ENCODE data around the gene ARFGAP1.
"Not testable (repeated sequence)": the region's sequence is repeated elsewhere in the genome, so short reads cannot be mapped to it uniquely, and the experiment has no call there.

The ARFGAP1 gene

GRCh38 chr20:63297796-63298572 is 25.4 kb downstream of the ARFGAP1 start:
- Histone ChIP-seq H3K36me3 (ENCODE audit: control insufficient read depth, insufficient read depth, low read length) (no peaks in the 10 kb centered on the region), H3K27ac (ENCODE audit: low read length) (no peak overlapping the region), H3K4me1 (ENCODE audit: control insufficient read depth, insufficient read depth, low read length) (peaks cover 6% of the 10 kb centered on the region; the same call in 1 of the 2 replicates), H3K4me3 (ENCODE audit: low read length) (no peak overlapping the region), H3K9me3 (ENCODE audit: control insufficient read depth, insufficient read depth, low read length) (no peaks in the 10 kb centered on the region), H3K27me3 (ENCODE audit: control insufficient read depth, insufficient read depth, low read length) (no peaks in the 10 kb centered on the region)
- no peak for DNase-seq (ENCODE audit: low read depth, low spot score)
- no CpG with 5 or more reads among the region's 16 CpGs for WGBS (ENCODE audit: insufficient coverage, insufficient read length)

- DNase-seq (ENCODE audit: low read depth, low spot score): no peak
- H3K9me3 ChIP-seq (ENCODE audit: control insufficient read depth, insufficient read depth, low read length): no peaks in the 10 kb centered on the region
- H3K36me3 ChIP-seq (ENCODE audit: control insufficient read depth, insufficient read depth, low read length): no peaks in the 10 kb centered on the region
- H3K4me3 ChIP-seq (ENCODE audit: low read length): no peak overlapping the region
- no CpG with 5 or more reads among the region's 17 CpGs for WGBS (ENCODE audit: insufficient coverage, insufficient read length)
- H3K27me3 ChIP-seq (ENCODE audit: control insufficient read depth, insufficient read depth, low read length): no peaks in the 10 kb centered on the region
- H3K27ac ChIP-seq (ENCODE audit: low read length): no peak overlapping the region
- peaks cover 6% of the 10 kb centered on the region; the same call in 1 of the 2 replicates for H3K4me1 ChIP-seq (ENCODE audit: control insufficient read depth, insufficient read depth, low read length)
These were observed 26.2 kb downstream of the ARFGAP1 start for GRCh38 chr20:63298731-63299312.

- no peaks in the 10 kb centered on the region for H3K27me3 ChIP-seq (ENCODE audit: control insufficient read depth, insufficient read depth, low read length)
- no peak for DNase-seq (ENCODE audit: low read depth, low spot score)
- H3K4me1 ChIP-seq (ENCODE audit: control insufficient read depth, insufficient read depth, low read length): peaks cover 2% of the 10 kb centered on the region; the same call in 1 of the 2 replicates
- H3K36me3 ChIP-seq (ENCODE audit: control insufficient read depth, insufficient read depth, low read length): no peaks in the 10 kb centered on the region
- H3K9me3 ChIP-seq (ENCODE audit: control insufficient read depth, insufficient read depth, low read length): no peaks in the 10 kb centered on the region
- no CpG with 5 or more reads among the region's 1 CpG for WGBS (ENCODE audit: insufficient coverage, insufficient read length)
- H3K4me3 ChIP-seq (ENCODE audit: low read length): no peak overlapping the region
- H3K27ac ChIP-seq (ENCODE audit: low read length): no peak overlapping the region
These were observed 29.1 kb downstream of the ARFGAP1 start for GRCh38 chr20:63301671-63302070.

GRCh38 chr20:63303095-63303666 is 30.6 kb downstream of the ARFGAP1 start:
- H3K4me3 ChIP-seq (ENCODE audit: low read length): no peak overlapping the region
- WGBS (ENCODE audit: insufficient coverage, insufficient read length): no CpG with 5 or more reads among the region's 5 CpGs

GRCh38 chr20:63305393-63305792 is 32.8 kb downstream of the ARFGAP1 start:
- no peaks in the 10 kb centered on the region for H3K4me1 ChIP-seq (ENCODE audit: control insufficient read depth, insufficient read depth, low read length)
- no peaks in the 10 kb centered on the region for H3K36me3 ChIP-seq (ENCODE audit: control insufficient read depth, insufficient read depth, low read length)
- H3K27ac ChIP-seq (ENCODE audit: low read length): no peak overlapping the region
- DNase-seq (ENCODE audit: low read depth, low spot score): no peak
- no peaks in the 10 kb centered on the region for H3K27me3 ChIP-seq (ENCODE audit: control insufficient read depth, insufficient read depth, low read length)
- no CpG with 5 or more reads among the region's 8 CpGs for WGBS (ENCODE audit: insufficient coverage, insufficient read length)
- H3K4me3 ChIP-seq (ENCODE audit: low read length): no peak overlapping the region
- no peaks in the 10 kb centered on the region for H3K9me3 ChIP-seq (ENCODE audit: control insufficient read depth, insufficient read depth, low read length)

More at GRCh38 chr20:63303095-63303666, 30.6 kb downstream of the ARFGAP1 start:
- Histone ChIP-seq H3K36me3 (ENCODE audit: control insufficient read depth, insufficient read depth, low read length) (no peaks in the 10 kb centered on the region), H3K9me3 (ENCODE audit: control insufficient read depth, insufficient read depth, low read length) (no peaks in the 10 kb centered on the region), H3K27me3 (ENCODE audit: control insufficient read depth, insufficient read depth, low read length) (no peaks in the 10 kb centered on the region), H3K27ac (ENCODE audit: low read length) (no peak overlapping the region), H3K4me1 (ENCODE audit: control insufficient read depth, insufficient read depth, low read length) (no peaks in the 10 kb centered on the region)
- DNase-seq (ENCODE audit: low read depth, low spot score): no peak

- not testable (repeated sequence) for H3K9me3 ChIP-seq (ENCODE audit: control insufficient read depth, insufficient read depth, low read length); H3K36me3 ChIP-seq (ENCODE audit: control insufficient read depth, insufficient read depth, low read length); DNase-seq (ENCODE audit: low read depth, low spot score); H3K4me3 ChIP-seq (ENCODE audit: low read length); H3K27me3 ChIP-seq (ENCODE audit: control insufficient read depth, insufficient read depth, low read length); H3K27ac ChIP-seq (ENCODE audit: low read length); H3K4me1 ChIP-seq (ENCODE audit: control insufficient read depth, insufficient read depth, low read length)
- no CpG with 5 or more reads among the region's 30 CpGs for WGBS (ENCODE audit: insufficient coverage, insufficient read length)
These were observed 33.5 kb downstream of the ARFGAP1 start for GRCh38 chr20:63305933-63306672.

- H3K36me3 ChIP-seq (ENCODE audit: control insufficient read depth, insufficient read depth, low read length): no peaks in the 10 kb centered on the region
- H3K4me1 ChIP-seq (ENCODE audit: control insufficient read depth, insufficient read depth, low read length): no peaks in the 10 kb centered on the region
- H3K27me3 ChIP-seq (ENCODE audit: control insufficient read depth, insufficient read depth, low read length): no peaks in the 10 kb centered on the region
- no peaks in the 10 kb centered on the region for H3K9me3 ChIP-seq (ENCODE audit: control insufficient read depth, insufficient read depth, low read length)
- H3K4me3 ChIP-seq (ENCODE audit: low read length): no peak overlapping the region
- WGBS (ENCODE audit: insufficient coverage, insufficient read length): no CpG with 5 or more reads among the region's 35 CpGs
- no peak for DNase-seq (ENCODE audit: low read depth, low spot score)
- no peak overlapping the region for H3K27ac ChIP-seq (ENCODE audit: low read length)
These were observed 34.3 kb downstream of the ARFGAP1 start for GRCh38 chr20:63306673-63307537.

GRCh38 chr20:63307538-63308217 is 35.1 kb downstream of the ARFGAP1 start:
- no peak overlapping the region for H3K27ac ChIP-seq (ENCODE audit: low read length)
- WGBS (ENCODE audit: insufficient coverage, insufficient read length): no CpG with 5 or more reads among the region's 23 CpGs
- DNase-seq (ENCODE audit: low read depth, low spot score): no peak
- no peaks in the 10 kb centered on the region for H3K4me1 ChIP-seq (ENCODE audit: control insufficient read depth, insufficient read depth, low read length)
- H3K27me3 ChIP-seq (ENCODE audit: control insufficient read depth, insufficient read depth, low read length): no peaks in the 10 kb centered on the region
- no peaks in the 10 kb centered on the region for H3K9me3 ChIP-seq (ENCODE audit: control insufficient read depth, insufficient read depth, low read length)
- no peak overlapping the region for H3K4me3 ChIP-seq (ENCODE audit: low read length)
- no peaks in the 10 kb centered on the region for H3K36me3 ChIP-seq (ENCODE audit: control insufficient read depth, insufficient read depth, low read length)

- Histone ChIP-seq H3K9me3 (ENCODE audit: control insufficient read depth, insufficient read depth, low read length) (no peaks in the 10 kb centered on the region), H3K36me3 (ENCODE audit: control insufficient read depth, insufficient read depth, low read length) (no peaks in the 10 kb centered on the region), H3K27me3 (ENCODE audit: control insufficient read depth, insufficient read depth, low read length) (no peaks in the 10 kb centered on the region), H3K4me3 (ENCODE audit: low read length) (no peak overlapping the region), H3K27ac (ENCODE audit: low read length) (no peak overlapping the region), H3K4me1 (ENCODE audit: control insufficient read depth, insufficient read depth, low read length) (no peaks in the 10 kb centered on the region)
- WGBS (ENCODE audit: insufficient coverage, insufficient read length): no CpG with 5 or more reads among the region's 30 CpGs
- DNase-seq (ENCODE audit: low read depth, low spot score): no peak
These were observed 35.8 kb downstream of the ARFGAP1 start for GRCh38 chr20:63308218-63308911.
